H9 (cell line): Measurements from ENCODE around the gene ADGRD1. TPM values are rescaled to one million over a fixed set of nuclear protein-coding genes. Genes with fewer than 3 reads are reported as not detected.

Source experiments
- DNase-seq: peaks from one replicate; pipeline ENCODE4 v3.0.0-alpha.2; 2017
- H2AFZ ChIP-seq: one replicate; pipeline ENCODE4 v1.6.1; 2013; ENCODE audit warnings: mild to moderate bottlenecking, low read length, control low read depth, moderate library complexity
- H2AK5ac ChIP-seq: 2 replicates; pipeline ENCODE4 v1.6.1; 2013; ENCODE audit warnings: low read length, control low read depth, mixed read lengths; ENCODE audit not compliant: insufficient read length
- H2BK120ac ChIP-seq: one replicate; pipeline ENCODE4 v1.6.1; 2013; ENCODE audit warnings: low read depth, mild to moderate bottlenecking, low read length, control low read depth, inconsistent platforms; ENCODE audit not compliant: poor library complexity, severe bottlenecking
- H2BK12ac ChIP-seq: 2 replicates; pipeline ENCODE4 v1.6.1; 2013; ENCODE audit warnings: low read length, control low read depth, mixed read lengths, low read depth; ENCODE audit not compliant: insufficient read length
- H2BK15ac ChIP-seq: 2 replicates; pipeline ENCODE4 v1.6.1; 2013; ENCODE audit warnings: low read depth, low read length, control low read depth
- H2BK20ac ChIP-seq: one replicate; pipeline ENCODE4 v1.6.1; 2013; ENCODE audit warnings: low read depth, mild to moderate bottlenecking, low read length, control low read depth, inconsistent platforms; ENCODE audit not compliant: poor library complexity, severe bottlenecking
- H2BK5ac ChIP-seq: 2 replicates; pipeline ENCODE4 v1.6.1; 2013; ENCODE audit warnings: low read length, control low read depth, mixed read lengths; ENCODE audit not compliant: insufficient read length
- H3K14ac ChIP-seq: 2 replicates; pipeline ENCODE4 v1.6.1; 2013; ENCODE audit warnings: low read length, control low read depth; ENCODE audit not compliant: insufficient read depth
- H3K18ac ChIP-seq: 2 replicates; pipeline ENCODE4 v1.6.1; 2013; ENCODE audit warnings: low read depth, mild to moderate bottlenecking, mixed read lengths, low read length, control low read depth; ENCODE audit not compliant: insufficient read length
- H3K23ac ChIP-seq: 2 replicates; pipeline ENCODE4 v1.6.1; 2013; ENCODE audit warnings: low read length, control low read depth, mixed read lengths, low read depth; ENCODE audit not compliant: insufficient read length
- H3K23me2 ChIP-seq: 2 replicates; pipeline ENCODE4 v1.6.1; 2013; ENCODE audit warnings: low read depth, mild to moderate bottlenecking, mixed read lengths, low read length, control low read depth; ENCODE audit not compliant: insufficient read length, poor library complexity, severe bottlenecking
- H3K27ac ChIP-seq: 2 replicates; pipeline ENCODE4 v1.5.1; 2013; ENCODE audit warnings: low read length, control low read depth, mixed read lengths, low read depth; ENCODE audit not compliant: insufficient read length
- H3K27me3 ChIP-seq: 2 replicates; pipeline ENCODE4 v1.6.1; 2013; ENCODE audit warnings: low read length, control low read depth, inconsistent platforms; ENCODE audit not compliant: insufficient read depth
- H3K4ac ChIP-seq: 2 replicates; pipeline ENCODE4 v1.6.1; 2013; ENCODE audit warnings: low read depth, mild to moderate bottlenecking, control low read depth, inconsistent platforms, low read length, moderate library complexity
- H3K4me1 ChIP-seq: 2 replicates; pipeline ENCODE4 v1.6.1; 2013; ENCODE audit warnings: low read length, control low read depth, inconsistent platforms; ENCODE audit not compliant: insufficient read depth
- H3K4me2 ChIP-seq: 2 replicates; pipeline ENCODE4 v1.6.1; 2013; ENCODE audit warnings: low read length, control low read depth, mixed read lengths; ENCODE audit not compliant: insufficient read length, insufficient read depth
- H3K56ac ChIP-seq: 2 replicates; pipeline ENCODE4 v1.6.1; 2013; ENCODE audit warnings: low read depth, mild to moderate bottlenecking, mixed read lengths, low read length, control low read depth; ENCODE audit not compliant: insufficient read length
- H3K79me1 ChIP-seq: 2 replicates; pipeline ENCODE4 v1.6.1; 2013; ENCODE audit warnings: low read depth, mild to moderate bottlenecking, moderate library complexity, low read length, control low read depth, inconsistent platforms; ENCODE audit not compliant: insufficient read depth, poor library complexity, severe bottlenecking
- H3K79me2 ChIP-seq: 2 replicates; pipeline ENCODE4 v1.6.1; 2013; ENCODE audit warnings: low read length, control low read depth, inconsistent platforms; ENCODE audit not compliant: insufficient read depth
- H3K9ac ChIP-seq: 2 replicates; pipeline ENCODE4 v1.6.1; 2013; ENCODE audit warnings: low read length, control low read depth, mixed read lengths; ENCODE audit not compliant: insufficient read length; ENCODE audit errors: extremely low read depth
- H3K9me3 ChIP-seq: one replicate; pipeline ENCODE4 v1.6.1; 2013; ENCODE audit warnings: low read depth, low read length, inconsistent platforms; ENCODE audit not compliant: control insufficient read depth
- H3T11ph ChIP-seq: one replicate; pipeline ENCODE4 v1.6.1; 2013; ENCODE audit warnings: mild to moderate bottlenecking, low read length, control low read depth, inconsistent platforms
- H4K20me1 ChIP-seq: one replicate; pipeline ENCODE4 v1.6.1; 2013; ENCODE audit not compliant: control insufficient read depth, insufficient read length, insufficient read depth
- H4K5ac ChIP-seq: 2 replicates; pipeline ENCODE4 v1.6.1; 2013; ENCODE audit warnings: low read depth, mild to moderate bottlenecking, mixed read lengths, low read length, control low read depth; ENCODE audit not compliant: insufficient read length
- H4K8ac ChIP-seq: replicated peaks from 2 replicates; pipeline ENCODE4 v1.6.1; 2013; ENCODE audit warnings: low read length, control low read depth, mixed read lengths, low read depth; ENCODE audit not compliant: insufficient read length
- H4K91ac ChIP-seq: 2 replicates; pipeline ENCODE4 v1.6.1; 2013; ENCODE audit warnings: low read depth, mild to moderate bottlenecking, moderate library complexity, mixed read lengths, low read length, control low read depth; ENCODE audit not compliant: insufficient read length
- H3K27ac Mint-ChIP-seq, 3 experiments: 2 replicates in 2 of 3; 3 replicates in 1 of 3; pipeline ENCODE4 v1.8.0; 2020 to 2021; ENCODE audit warnings: mixed read lengths in 3 of 3, mild to moderate bottlenecking in 1 of 3, moderate library complexity in 1 of 3
- H3K27me3 Mint-ChIP-seq: 2 replicates; pipeline ENCODE4 v1.8.0; 2021; ENCODE audit warnings: low read depth, mild to moderate bottlenecking, moderate library complexity, mixed read lengths
- H3K36me3 Mint-ChIP-seq, 3 experiments: 2 replicates in 2 of 3; 3 replicates in 1 of 3; pipeline ENCODE4 v1.8.0; 2020 to 2021; ENCODE audit warnings: low read depth in 3 of 3, mixed read lengths in 3 of 3; ENCODE audit not compliant: insufficient read depth in 1 of 3
- H3K4me1 Mint-ChIP-seq, 2 experiments: 2 replicates each; pipeline ENCODE4 v1.8.0; 2020; ENCODE audit warnings: mixed read lengths in 2 of 2
- H3K4me3 Mint-ChIP-seq, 2 experiments: 2 replicates in 1 of 2; 3 replicates in 1 of 2; pipeline ENCODE4 v1.8.0; 2020 to 2021; ENCODE audit warnings: mild to moderate bottlenecking in 2 of 2, mixed read lengths in 2 of 2, moderate library complexity in 1 of 2
- H3K9me3 Mint-ChIP-seq, 2 experiments: 2 replicates in 1 of 2; 3 replicates in 1 of 2; pipeline ENCODE4 v1.8.0; 2020; ENCODE audit warnings: mild to moderate bottlenecking in 2 of 2, mixed read lengths in 2 of 2, moderate library complexity in 1 of 2
- WGBS: extraction: QIAGEN DNeasy Blood & Tissue Kit; methylation state at CpG from one replicate; pipeline ENCODE4 v1.1.7; 2013; ENCODE audit warnings: missing lambda C conversion rate, low lambda C conversion rate, mixed read lengths; ENCODE audit not compliant: insufficient read length; ENCODE audit errors: extremely low coverage; 5-methylcytosine and 5-hydroxymethylcytosine counted together
- total RNA-seq: library from RNA; stranded (reverse); gene quantifications from 2 replicates; pipeline ENCODE4 v1.2.1, GENCODE V29; 2021
- TF ChIP-seq, protein P1 (sequence below): fragments of 200-600 bp; sonication (generic); conservative IDR thresholded peaks from 3 replicates; pipeline ENCODE4 v1.8.0; 2021; ENCODE audit warnings: antibody characterized with exemption, mild to moderate bottlenecking

ADGRD1 gene
- total RNA-seq, 1 experiment from 2014 or later, result 0.52 TPM

DNA sequence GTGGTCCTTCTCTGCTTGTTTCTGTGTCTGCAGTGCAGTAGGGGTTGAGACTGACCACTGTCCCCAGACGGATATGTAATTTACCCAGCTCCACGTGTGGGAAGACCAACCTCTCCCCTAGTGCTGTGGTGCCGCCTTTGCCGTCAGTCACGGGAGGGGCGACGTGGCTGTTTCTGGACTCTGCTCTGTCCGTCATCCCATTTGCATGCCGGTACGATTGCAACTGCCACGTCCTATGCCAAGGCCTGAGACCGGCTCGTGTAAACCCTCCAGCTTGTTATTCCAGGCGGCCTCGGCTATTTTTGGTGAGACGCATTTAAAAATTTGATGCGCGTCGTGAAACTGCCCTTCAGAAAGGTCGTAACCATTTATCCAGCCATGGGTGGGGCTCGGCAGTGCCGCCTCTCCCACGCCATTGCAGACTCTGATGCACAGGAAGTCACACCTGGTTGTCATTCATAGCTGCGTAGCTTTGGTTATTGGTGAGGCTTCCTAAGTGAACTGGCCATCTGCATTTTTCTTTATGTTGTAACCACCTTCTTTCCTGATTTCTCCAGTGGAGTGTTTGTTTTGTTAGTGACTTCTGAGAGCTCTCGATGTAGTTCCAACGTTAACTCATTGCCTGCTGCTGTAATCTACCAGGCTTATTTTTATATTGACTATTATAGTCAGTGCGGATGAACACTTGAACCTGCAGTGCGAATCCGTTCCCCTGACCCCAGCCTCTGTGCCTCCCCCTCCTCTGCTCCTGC lies 75.1 kb downstream of the ADGRD1 start:
- Histone ChIP-seq H2BK12ac (no peak overlapping the region), H2BK120ac (no peak overlapping the region), H2AFZ (no peak overlapping the region), H3K23me2 (no peaks in the 10 kb centered on the region), H3K4ac (no peak overlapping the region), H3K4me2 (no peak overlapping the region), H2BK15ac (no peak overlapping the region), H3K79me1 (no peaks in the 10 kb centered on the region), H3K9me3 (no peaks in the 10 kb centered on the region), H4K8ac (no peak overlapping the region), H3K23ac (no peak overlapping the region), H3T11ph (no peak overlapping the region), H3K4me1 (no peaks in the 10 kb centered on the region), H3K14ac (no peak overlapping the region; the same call in 1 of the 2 replicates), H3K9ac (no peak overlapping the region), H4K5ac (no peak overlapping the region), H3K79me2 (no peaks in the 10 kb centered on the region), H3K27me3 (no peaks in the 10 kb centered on the region; the same call in 1 of the 2 replicates), H2BK5ac (no peak overlapping the region), H3K56ac (no peak overlapping the region), H3K27ac (no peak overlapping the region), H3K18ac (no peak overlapping the region), H4K91ac (no peak overlapping the region), H2AK5ac (no peak overlapping the region), H2BK20ac (no peak overlapping the region), H4K20me1 (no peaks in the 10 kb centered on the region)
- Mint-ChIP-seq H3K27ac (0 out of 7 replicates have a peak overlapping the region, but pooled peaks of 1 of the 3 experiments have one; percentile 55), H3K4me1 (0 out of 4 replicates have a peak, but pooled peaks cover 0 to 3% of the 10 kb centered on the region in 2 experiments), H3K4me3 (no peak overlapping the region), H3K36me3 (no peaks in the 10 kb centered on the region), H3K27me3 (no peaks in the 10 kb centered on the region; the same call in 1 of the 2 replicates), H3K9me3 (no peaks in the 10 kb centered on the region)
- WGBS, result no CpG with 5 or more reads among the region's 29 CpGs
- DNase-seq, result no peak
- TF ChIP-seq, protein P1, sequence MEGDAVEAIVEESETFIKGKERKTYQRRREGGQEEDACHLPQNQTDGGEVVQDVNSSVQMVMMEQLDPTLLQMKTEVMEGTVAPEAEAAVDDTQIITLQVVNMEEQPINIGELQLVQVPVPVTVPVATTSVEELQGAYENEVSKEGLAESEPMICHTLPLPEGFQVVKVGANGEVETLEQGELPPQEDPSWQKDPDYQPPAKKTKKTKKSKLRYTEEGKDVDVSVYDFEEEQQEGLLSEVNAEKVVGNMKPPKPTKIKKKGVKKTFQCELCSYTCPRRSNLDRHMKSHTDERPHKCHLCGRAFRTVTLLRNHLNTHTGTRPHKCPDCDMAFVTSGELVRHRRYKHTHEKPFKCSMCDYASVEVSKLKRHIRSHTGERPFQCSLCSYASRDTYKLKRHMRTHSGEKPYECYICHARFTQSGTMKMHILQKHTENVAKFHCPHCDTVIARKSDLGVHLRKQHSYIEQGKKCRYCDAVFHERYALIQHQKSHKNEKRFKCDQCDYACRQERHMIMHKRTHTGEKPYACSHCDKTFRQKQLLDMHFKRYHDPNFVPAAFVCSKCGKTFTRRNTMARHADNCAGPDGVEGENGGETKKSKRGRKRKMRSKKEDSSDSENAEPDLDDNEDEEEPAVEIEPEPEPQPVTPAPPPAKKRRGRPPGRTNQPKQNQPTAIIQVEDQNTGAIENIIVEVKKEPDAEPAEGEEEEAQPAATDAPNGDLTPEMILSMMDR, result no peak
